Fibroblast of lung (primary cell): ENCODE data around the gene FAM25G. TPM values are rescaled to one million over a fixed set of nuclear protein-coding genes. Genes with fewer than 3 reads are reported as not detected.
"Not testable (repeated sequence)": the region's sequence is repeated elsewhere in the genome, so short reads cannot be mapped to it uniquely, and the experiment has no call there.

Experiments
- DNase-seq, 2 donors: peaks; one replicate each; pipeline versions ENCODE4 v3.0.0 to v3.0.0-alpha.2; 2010; ENCODE audit warnings: low read depth in 2 of 2
- H2AFZ ChIP-seq: 2 replicates; pipeline ENCODE4 v1.5.1; 2012; ENCODE audit warnings: low read length, control low read depth, inconsistent platforms
- H3K27ac ChIP-seq: 2 replicates; pipeline ENCODE4 v1.5.1; 2011; ENCODE audit warnings: low read length, control low read depth; ENCODE audit not compliant: insufficient read depth
- H3K27me3 ChIP-seq: 2 replicates; pipeline ENCODE4 v1.5.1; 2011; ENCODE audit warnings: mild to moderate bottlenecking, low read length; ENCODE audit not compliant: control insufficient read depth, insufficient read depth
- H3K36me3 ChIP-seq: 2 replicates; pipeline ENCODE4 v1.5.1; 2011; ENCODE audit warnings: low read length; ENCODE audit not compliant: control insufficient read depth, insufficient read depth
- H3K4me1 ChIP-seq: 2 replicates; pipeline ENCODE4 v1.5.1; 2011; ENCODE audit warnings: low read length; ENCODE audit not compliant: control insufficient read depth, insufficient read depth; ENCODE audit errors: extremely low read depth
- H3K4me2 ChIP-seq: 2 replicates; pipeline ENCODE4 v1.5.1; 2011; ENCODE audit warnings: low read length, control low read depth; ENCODE audit not compliant: insufficient read depth; ENCODE audit errors: extremely low read depth
- H3K4me3 ChIP-seq, 4 experiments: fragments of 200-600 bp in 1 of 4; sonication (generic) in 1 of 4; replicated peaks in 1 of 4; 2 replicates each; pipeline ENCODE4 v1.5.1; 2011 to 2016; ENCODE audit warnings: low read length in 4 of 4, low read depth in 3 of 4, mild to moderate bottlenecking in 3 of 4, control low read depth in 2 of 4, inconsistent platforms in 1 of 4, mixed read lengths in 1 of 4; ENCODE audit not compliant: insufficient read depth in 1 of 4; ENCODE audit errors: control extremely low read depth in 1 of 4
- H3K79me2 ChIP-seq: 2 replicates; pipeline ENCODE4 v1.5.1; 2012; ENCODE audit warnings: mild to moderate bottlenecking, low read length, inconsistent platforms; ENCODE audit not compliant: control insufficient read depth, insufficient read depth
- H3K9ac ChIP-seq: 2 replicates; pipeline ENCODE4 v1.5.1; 2011; ENCODE audit warnings: mild to moderate bottlenecking, low read length, control low read depth; ENCODE audit not compliant: insufficient read depth
- H3K9me3 ChIP-seq: 2 replicates; pipeline ENCODE4 v1.5.1; 2012; ENCODE audit warnings: low read depth, low read length; ENCODE audit not compliant: control insufficient read depth, insufficient read depth
- H4K20me1 ChIP-seq: 2 replicates; pipeline ENCODE4 v1.5.1; 2011; ENCODE audit warnings: low read length; ENCODE audit not compliant: control insufficient read depth, insufficient read depth; ENCODE audit errors: extremely low read depth
- CTCF ChIP-seq, 2 donors: IDR thresholded peaks in 1 of 2; conservative IDR thresholded peaks in 1 of 2; 1 replicate in 1 of 2; 2 replicates in 1 of 2; pipeline ENCODE4 v1.5.1; 2011 to 2012; ENCODE audit warnings: low read length in 2 of 2, control low read depth in 1 of 2, inconsistent platforms in 1 of 2, low read depth in 1 of 2, mild to moderate bottlenecking in 1 of 2
- EZH2 ChIP-seq: IDR thresholded peaks from 2 replicates; pipeline ENCODE4 v1.5.1; 2012; ENCODE audit warnings: low read length, control low read depth, mild to moderate bottlenecking; ENCODE audit errors: missing control alignments
- polyA plus RNA-seq, 2 donors: library from polyadenylated mRNA; depleted of rRNA in 1 of 2; stranded (reverse) in 1 of 2; unstranded in 1 of 2; fragments of >200 nt; gene quantifications; 2 replicates each; pipeline ENCODE4 v1.2.1, GENCODE V29; 2011 to 2012; ENCODE audit warnings: missing spikeins in 1 of 2
- total RNA-seq: library from RNA; depleted of rRNA; stranded (reverse); fragments of >200 nt; gene quantifications from 2 replicates; pipeline ENCODE4 v1.2.1, GENCODE V29; 2014

Gene FAM25G
- total and polyA plus RNA-seq, 2 donors (not counting 1 experiment from before 2014, with no cell fraction given) = not detected

- Histone ChIP-seq H3K27ac (no peak overlapping the region), H3K36me3 (no peaks in the 10 kb centered on the region), H3K79me2 (no peaks in the 10 kb centered on the region), H2AFZ (no peak overlapping the region), H3K4me2 (no peak overlapping the region), H3K4me3 (no peak overlapping the region), H4K20me1 (no peaks in the 10 kb centered on the region), H3K9me3 (no peaks in the 10 kb centered on the region), H3K4me1 (peaks cover 2% of the 10 kb centered on the region), H3K9ac (no peak overlapping the region), H3K27me3 (peaks cover 6% of the 10 kb centered on the region)
- no peak for DNase-seq
- no peak for TF ChIP-seq CTCF (conservative IDR thresholded peaks at IDR 0.05 in 1 of 2, IDR thresholded peaks at IDR 0.05 in 1 of 2; ENCODE audit: low read depth in 1 of 2, low read length in 2 of 2)
- TF ChIP-seq EZH2 = no peak
Observed at GRCh38 chr10:47456794-47457527, 34.5 kb downstream of the FAM25G start.

- Histone ChIP-seq H3K9me3 (no peaks in the 10 kb centered on the region), H3K4me1 (peaks cover 2% of the 10 kb centered on the region), H3K4me2 (no peak overlapping the region), H3K79me2 (no peaks in the 10 kb centered on the region), H3K4me3 (no peak overlapping the region), H2AFZ (no peak overlapping the region), H3K27ac (no peak overlapping the region), H4K20me1 (no peaks in the 10 kb centered on the region), H3K9ac (no peak overlapping the region), H3K36me3 (no peaks in the 10 kb centered on the region), H3K27me3 (peaks cover 6% of the 10 kb centered on the region)
- TF ChIP-seq EZH2 (no peak), CTCF (conservative IDR thresholded peaks at IDR 0.05 in 1 of 2, IDR thresholded peaks at IDR 0.05 in 1 of 2; ENCODE audit: low read depth in 1 of 2, low read length in 2 of 2) (no peak)
- DNase-seq = no peak
Observed at GRCh38 chr10:47456079-47456785, 35.3 kb downstream of the FAM25G start.

- H3K36me3 ChIP-seq, H3K27me3 ChIP-seq, H4K20me1 ChIP-seq, DNase-seq, H3K9me3 ChIP-seq, H3K27ac ChIP-seq, H3K4me2 ChIP-seq, H3K4me1 ChIP-seq, H2AFZ ChIP-seq, H3K79me2 ChIP-seq, H3K4me3 ChIP-seq, H3K9ac ChIP-seq: not testable (repeated sequence)
Observed at GRCh38 chr10:47455350-47456078, 36.0 kb downstream of the FAM25G start.
